HCT116 (cell line): ENCODE results near the gene EGFL8. TPM values are rescaled to one million over a fixed set of nuclear protein-coding genes. Genes with fewer than 3 reads are reported as not detected.

Experiments used
- ATAC-seq: fragments of 200-7000 bp; cut with Tn5 transposase; 2 replicates; pipeline ENCODE4 v1.9.1; 2020; ENCODE audit warnings: mild to moderate bottlenecking, moderate library complexity
- BruUV-seq: library from RNA; stranded (reverse); fragments of 400-500 nt; replicated peaks from 2 replicates; lab custom pipeline; 2021; lab: Mats Ljungman, UMichigan
- CTCF ChIA-PET: fragments of 300-600 bp; sonication (Branson Sonifier 250); formaldehyde crosslinking; loops from one replicate; lab custom pipeline; 2021; ENCODE audit warnings: antibody characterized with exemption; lab: Charles Lee
- POLR2A ChIA-PET: fragments of 300-600, 350-600 bp; sonication (Branson Sonifier 250); formaldehyde crosslinking; loops from one replicate; lab custom pipeline; 2021; ENCODE audit warnings: antibody characterized with exemption; lab: Charles Lee
- RAD21 ChIA-PET, 2 experiments: fragments of 300-600 bp; sonication (Branson Sonifier 250); formaldehyde crosslinking; loops; one replicate each; lab custom pipeline; 2023; ENCODE audit warnings: low total read pairs in 2 of 2; ENCODE audit not compliant: uncharacterized antibody in 2 of 2, unreplicated experiment in 2 of 2, low non-redundant PET in 1 of 2; lab: Charles Lee
- DNase-seq: peaks from one replicate; pipeline ENCODE4 v3.0.0-alpha.2; 2010; ENCODE audit warnings: low read depth, low spot score
- H2AFZ ChIP-seq: fragments of 200-600 bp; shearing (Covaris generic), sonication (generic); 2 replicates; pipeline ENCODE4 v1.6.1; 2017; ENCODE audit warnings: low read depth, mixed run types, mixed read lengths, antibody characterized with exemption, low read length; ENCODE audit not compliant: poor library complexity, severe bottlenecking
- H3K27ac ChIP-seq: 2 replicates; pipeline ENCODE4 v1.5.1; 2012; ENCODE audit warnings: low read depth, low read length
- H3K27me3 ChIP-seq: fragments of 200-600 bp; sonication (generic); 2 replicates; pipeline ENCODE4 v1.6.1; 2016; ENCODE audit warnings: mixed run types, low read length, mixed read lengths; ENCODE audit not compliant: insufficient read depth
- H3K36me3 ChIP-seq, 2 experiments: fragments of 200-500 bp in 1 of 2; fragments of 200-600 bp in 1 of 2; sonication (Bioruptor generic) in 1 of 2; sonication (generic) in 1 of 2; 2 replicates each; pipeline versions ENCODE4 v1.5.1 to v1.6.1; 2014 to 2016; ENCODE audit warnings: low read length in 2 of 2, inconsistent platforms in 1 of 2, mixed read lengths in 1 of 2, mixed run types in 1 of 2; ENCODE audit not compliant: insufficient read depth in 2 of 2, control insufficient read depth in 1 of 2
- H3K4me1 ChIP-seq, 2 experiments: fragments of 200-600 bp in 1 of 2; sonication (generic) in 1 of 2; 2 replicates each; pipeline versions ENCODE4 v1.5.1 to v1.6.1; 2012 to 2017; ENCODE audit warnings: low read length in 2 of 2, inconsistent platforms in 1 of 2, mild to moderate bottlenecking in 1 of 2, mixed read lengths in 1 of 2, mixed run types in 1 of 2, moderate library complexity in 1 of 2; ENCODE audit not compliant: insufficient read depth in 2 of 2, control insufficient read depth in 1 of 2
- H3K4me2 ChIP-seq: fragments of 200-600 bp; sonication (generic); 2 replicates; pipeline ENCODE4 v1.6.1; 2017; ENCODE audit warnings: mixed run types, low read length, mixed read lengths
- H3K4me3 ChIP-seq, 2 experiments: fragments of 200-600 bp in 1 of 2; sonication (generic) in 1 of 2; replicated peaks in 1 of 2; 2 replicates each; pipeline ENCODE4 v1.5.1; 2011 to 2016; ENCODE audit warnings: low read length in 2 of 2, control low read depth in 1 of 2, low read depth in 1 of 2, mild to moderate bottlenecking in 1 of 2, mixed read lengths in 1 of 2, mixed run types in 1 of 2
- H3K79me2 ChIP-seq: fragments of 200-600 bp; sonication (generic); 2 replicates; pipeline ENCODE4 v1.6.1; 2017; ENCODE audit warnings: mild to moderate bottlenecking, mixed run types, low read length, moderate library complexity, mixed read lengths; ENCODE audit not compliant: insufficient read depth
- H3K9ac ChIP-seq: fragments of 200-600 bp; sonication (generic); 2 replicates; pipeline ENCODE4 v1.6.1; 2016; ENCODE audit warnings: low read length, mixed read lengths
- H3K9me2 ChIP-seq: fragments of 200-600 bp; sonication (generic), shearing (Covaris generic); 2 replicates; pipeline ENCODE4 v1.6.1; 2017; ENCODE audit warnings: mixed run types, mild to moderate bottlenecking, moderate library complexity; ENCODE audit not compliant: insufficient read depth
- H3K9me3 ChIP-seq, 2 experiments: fragments of 200-500 bp in 1 of 2; fragments of 200-600 bp in 1 of 2; sonication (Bioruptor generic) in 1 of 2; sonication (generic) in 1 of 2; 2 replicates each; pipeline ENCODE4 v1.6.1; 2014 to 2017; ENCODE audit warnings: low read length in 2 of 2, mixed read lengths in 2 of 2, inconsistent platforms in 1 of 2, low read depth in 1 of 2, mild to moderate bottlenecking in 1 of 2, mixed run types in 1 of 2, moderate library complexity in 1 of 2; ENCODE audit not compliant: control insufficient read depth in 1 of 2, insufficient read depth in 1 of 2
- H4K20me1 ChIP-seq: fragments of 200-600 bp; sonication (generic), shearing (Covaris generic); 2 replicates; pipeline ENCODE4 v1.6.1; 2017; ENCODE audit warnings: mixed run types, mild to moderate bottlenecking, moderate library complexity; ENCODE audit not compliant: insufficient read depth
- CBX3 ChIP-seq: IDR thresholded peaks from 2 replicates; pipeline ENCODE4 v1.6.1; 2012; ENCODE audit warnings: low read depth
- CTCF ChIP-seq, 3 experiments: fragments of 200-600 bp in 1 of 3; sonication (generic) in 1 of 3; IDR thresholded peaks in 2 of 3; conservative IDR thresholded peaks in 1 of 3; 2 replicates each; pipeline ENCODE4 v1.5.1; 2012 to 2017; ENCODE audit warnings: low read depth in 2 of 3, low read length in 2 of 3, antibody characterized with exemption in 1 of 3, borderline replicate concordance in 1 of 3, control low read depth in 1 of 3, mild to moderate bottlenecking in 1 of 3, mixed read lengths in 1 of 3, mixed run types in 1 of 3, moderate library complexity in 1 of 3; ENCODE audit not compliant: insufficient read depth in 1 of 3
- EGR1 ChIP-seq: IDR thresholded peaks from 2 replicates; pipeline ENCODE4 v1.6.1; 2012; ENCODE audit warnings: low read depth
- EZH2 ChIP-seq: fragments of 200-600 bp; sonication (generic); IDR thresholded peaks from 2 replicates; pipeline ENCODE4 v1.6.1; 2017; ENCODE audit warnings: antibody characterized with exemption, mixed run types
- EZH2phosphoT487 ChIP-seq: fragments of 200-600 bp; IDR thresholded peaks from 2 replicates; pipeline ENCODE4 v1.6.1; 2018; ENCODE audit warnings: antibody characterized with exemption, borderline replicate concordance
- FOSL1 ChIP-seq: IDR thresholded peaks from 2 replicates; pipeline ENCODE4 v1.6.1; 2012; ENCODE audit warnings: low read depth
- POLR2A ChIP-seq: IDR thresholded peaks from 2 replicates; pipeline ENCODE4 v1.7.0; 2011; ENCODE audit warnings: borderline replicate concordance; ENCODE audit not compliant: insufficient read depth, insufficient read length; ENCODE audit errors: extremely low read depth
- POLR2AphosphoS5 ChIP-seq: IDR thresholded peaks from 2 replicates; pipeline ENCODE4 v1.6.1; 2011; ENCODE audit warnings: mild to moderate bottlenecking, low read depth, low read length, moderate library complexity
- YY1 ChIP-seq: IDR thresholded peaks from 2 replicates; pipeline ENCODE4 v1.6.1; 2011; ENCODE audit warnings: low read length, low read depth, moderate library complexity, mild to moderate bottlenecking; ENCODE audit not compliant: insufficient replicate concordance; ENCODE audit errors: extremely low read depth
- ZNF274 ChIP-seq: fragments of 200-500 bp; sonication (Bioruptor generic); IDR thresholded peaks from 2 replicates; pipeline ENCODE4 v1.6.1; 2014; ENCODE audit warnings: mild to moderate bottlenecking, low read depth, low read length, inconsistent platforms
- intact Hi-C: fragments of 100-400 bp; cut with micrococcal nuclease; formaldehyde crosslinking; loops from 2 replicates; pipeline ENCODE4 v1.10.0; 2022
- total RNA-seq: library from RNA; stranded (reverse); gene quantifications from one replicate; pipeline ENCODE4 v1.2.1, GENCODE V29; 2021; ENCODE audit not compliant: unreplicated experiment
- TF ChIP-seq, protein P1 (sequence below): IDR thresholded peaks from 2 replicates; pipeline ENCODE4 v1.6.1; 2012; ENCODE audit warnings: low read depth
- TF ChIP-seq, protein P2 (sequence below): IDR thresholded peaks from 2 replicates; pipeline ENCODE4 v1.6.1; 2012

The EGFL8 gene
- total RNA-seq, 1 experiment from 2014 or later = 29.0 TPM

GRCh38 chr6:32215617-32216016 is 51.2 kb downstream of the EGFL8 start:
- no peaks in the 10 kb centered on the region for H3K9me3 ChIP-seq
- DNase-seq = no peak
- no peak overlapping the region for H3K9ac ChIP-seq
- no peak for ATAC-seq
- intact Hi-C loops = no loop called here
- no peaks in the 10 kb centered on the region for H3K36me3 ChIP-seq
- no peaks in the 10 kb centered on the region for H3K9me2 ChIP-seq
- H3K4me1 ChIP-seq = no peaks in the 10 kb centered on the region
- no peak overlapping the region for H3K27ac ChIP-seq
- ChIA-PET RAD21 (no interaction called here), CTCF (no interaction called here), POLR2A (no interaction called here)
- TF ChIP-seq EZH2 = no peak
- TF ChIP-seq, protein P1, sequence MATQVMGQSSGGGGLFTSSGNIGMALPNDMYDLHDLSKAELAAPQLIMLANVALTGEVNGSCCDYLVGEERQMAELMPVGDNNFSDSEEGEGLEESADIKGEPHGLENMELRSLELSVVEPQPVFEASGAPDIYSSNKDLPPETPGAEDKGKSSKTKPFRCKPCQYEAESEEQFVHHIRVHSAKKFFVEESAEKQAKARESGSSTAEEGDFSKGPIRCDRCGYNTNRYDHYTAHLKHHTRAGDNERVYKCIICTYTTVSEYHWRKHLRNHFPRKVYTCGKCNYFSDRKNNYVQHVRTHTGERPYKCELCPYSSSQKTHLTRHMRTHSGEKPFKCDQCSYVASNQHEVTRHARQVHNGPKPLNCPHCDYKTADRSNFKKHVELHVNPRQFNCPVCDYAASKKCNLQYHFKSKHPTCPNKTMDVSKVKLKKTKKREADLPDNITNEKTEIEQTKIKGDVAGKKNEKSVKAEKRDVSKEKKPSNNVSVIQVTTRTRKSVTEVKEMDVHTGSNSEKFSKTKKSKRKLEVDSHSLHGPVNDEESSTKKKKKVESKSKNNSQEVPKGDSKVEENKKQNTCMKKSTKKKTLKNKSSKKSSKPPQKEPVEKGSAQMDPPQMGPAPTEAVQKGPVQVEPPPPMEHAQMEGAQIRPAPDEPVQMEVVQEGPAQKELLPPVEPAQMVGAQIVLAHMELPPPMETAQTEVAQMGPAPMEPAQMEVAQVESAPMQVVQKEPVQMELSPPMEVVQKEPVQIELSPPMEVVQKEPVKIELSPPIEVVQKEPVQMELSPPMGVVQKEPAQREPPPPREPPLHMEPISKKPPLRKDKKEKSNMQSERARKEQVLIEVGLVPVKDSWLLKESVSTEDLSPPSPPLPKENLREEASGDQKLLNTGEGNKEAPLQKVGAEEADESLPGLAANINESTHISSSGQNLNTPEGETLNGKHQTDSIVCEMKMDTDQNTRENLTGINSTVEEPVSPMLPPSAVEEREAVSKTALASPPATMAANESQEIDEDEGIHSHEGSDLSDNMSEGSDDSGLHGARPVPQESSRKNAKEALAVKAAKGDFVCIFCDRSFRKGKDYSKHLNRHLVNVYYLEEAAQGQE = no peak
- TF ChIP-seq ZNF274 = no peak
- no peak for TF ChIP-seq YY1
- TF ChIP-seq POLR2AphosphoS5 = no peak
- no peak for TF ChIP-seq EGR1
- no peak for TF ChIP-seq POLR2A
- no peak for TF ChIP-seq CBX3
- TF ChIP-seq, protein P2, sequence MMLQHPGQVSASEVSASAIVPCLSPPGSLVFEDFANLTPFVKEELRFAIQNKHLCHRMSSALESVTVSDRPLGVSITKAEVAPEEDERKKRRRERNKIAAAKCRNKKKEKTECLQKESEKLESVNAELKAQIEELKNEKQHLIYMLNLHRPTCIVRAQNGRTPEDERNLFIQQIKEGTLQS = no peak
- TF ChIP-seq EZH2phosphoT487 = no peak
- no peak for TF ChIP-seq CTCF (IDR thresholded peaks at IDR 0.05 in 2 of 3, conservative IDR thresholded peaks at IDR 0.05 in 1 of 3; ENCODE audit: borderline replicate concordance in 1 of 3, insufficient read depth in 1 of 3, low read depth in 2 of 3, low read length in 2 of 3)
- no peak for TF ChIP-seq FOSL1
- H2AFZ ChIP-seq = no peak overlapping the region
- no TSS peak for BruUV-seq
- H3K4me2 ChIP-seq = no peak overlapping the region
- no peaks in the 10 kb centered on the region for H3K27me3 ChIP-seq
- H3K79me2 ChIP-seq = no peaks in the 10 kb centered on the region
- H4K20me1 ChIP-seq = no peaks in the 10 kb centered on the region
- H3K4me3 ChIP-seq = no peak overlapping the region
